Tibial artery (tissue), 4 donors: ENCODE measurements around the gene TSPAN32.

Experiments used
- DNase-seq, 2 donors: peaks; one replicate each; pipeline ENCODE4 v3.0.0-alpha.2; 2019
- H3K27ac ChIP-seq, 2 donors: fragments of 200-600 bp; sonication (generic) in 1 of 2; 1 replicate in 1 of 2; 2 replicates in 1 of 2; pipeline ENCODE4 v1.5.1; 2018 to 2019; ENCODE audit warnings: mild to moderate bottlenecking in 1 of 2
- H3K27me3 ChIP-seq, 2 donors: fragments of 200-600 bp; sonication (generic) in 1 of 2; one replicate each; pipeline versions ENCODE4 v1.5.1 to v1.6.0; 2016 to 2019
- H3K36me3 ChIP-seq, 3 donors: fragments of 200-600 bp; sonication (generic) in 2 of 3; one replicate each; pipeline ENCODE4 v1.5.1; 2016 to 2019; ENCODE audit warnings: mild to moderate bottlenecking in 2 of 3
- H3K4me1 ChIP-seq, 4 donors: fragments of 200-600 bp; sonication (generic) in 2 of 4; 1 replicate in 3 of 4; 2 replicates in 1 of 4; pipeline ENCODE4 v1.5.1; 2016 to 2019
- H3K4me3 ChIP-seq, 2 donors: fragments of 200-600 bp; sonication (generic) in 1 of 2; 1 replicate in 1 of 2; 2 replicates in 1 of 2; pipeline ENCODE4 v1.5.1; 2018 to 2019; ENCODE audit warnings: mild to moderate bottlenecking in 2 of 2
- H3K9me3 ChIP-seq, 3 donors: fragments of 200-600 bp; sonication (generic) in 1 of 3; one replicate each; pipeline ENCODE4 v1.5.1; 2016 to 2019
- intact Hi-C: fragments of 100-400 bp; cut with DNase I; formaldehyde crosslinking; loops from one replicate; pipeline ENCODE4 v1.15.0; 2023; ENCODE audit warnings: low total_unique reads
- TF ChIP-seq, protein P1 (sequence below), 2 experiments: fragments of 200-600 bp in 1 of 2; fragments of 450-650 bp in 1 of 2; IDR thresholded peaks; one replicate each; pipeline ENCODE4 v1.5.1; 2017 to 2019; ENCODE audit warnings: antibody characterized with exemption in 2 of 2, mild to moderate bottlenecking in 1 of 2, moderate library complexity in 1 of 2

Gene TSPAN32

DNA sequence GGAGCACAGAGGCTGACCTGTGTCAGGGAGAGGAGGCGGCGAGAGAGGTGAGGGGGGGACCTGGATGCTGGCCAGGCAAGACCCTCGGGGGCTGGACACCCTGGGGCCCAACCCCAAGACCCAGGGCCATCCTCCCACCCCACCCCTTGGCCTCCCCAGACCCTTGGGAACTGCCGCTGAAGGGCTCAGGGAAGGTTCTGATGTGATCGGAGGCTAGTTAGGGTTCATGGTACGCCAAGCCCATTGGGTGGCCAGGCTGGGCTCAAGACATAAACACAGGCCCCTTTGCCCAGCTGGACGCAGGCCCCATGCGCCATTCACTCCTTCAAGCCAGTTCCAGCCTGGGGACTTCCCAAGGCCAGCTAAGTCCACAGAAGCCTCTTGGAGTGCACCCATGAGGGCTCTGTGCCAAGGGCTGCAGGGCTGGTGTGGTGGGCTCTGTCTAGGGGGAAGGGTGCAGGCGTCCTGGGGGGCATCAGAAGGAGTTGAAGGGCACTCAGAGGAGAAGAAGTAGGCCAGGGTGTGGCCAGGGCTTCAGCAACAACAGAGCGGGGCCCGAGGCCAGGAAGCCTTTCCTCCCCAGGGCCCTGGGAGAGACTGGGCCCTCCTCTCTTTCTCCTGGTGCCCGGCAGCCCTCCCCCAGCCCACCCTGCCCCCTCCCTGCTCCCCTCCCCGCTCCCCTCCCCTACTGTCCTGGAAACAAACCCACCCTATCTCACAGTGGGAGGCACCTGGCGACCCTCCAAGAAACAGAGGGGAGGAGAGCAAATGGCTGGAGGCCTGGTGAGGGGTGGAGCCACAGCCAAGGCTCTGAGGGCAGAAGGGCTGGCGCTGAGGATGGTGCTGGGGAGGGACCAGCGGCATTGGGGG, 12.9 kb downstream of the TSPAN32 start:
- TF ChIP-seq, protein P1, sequence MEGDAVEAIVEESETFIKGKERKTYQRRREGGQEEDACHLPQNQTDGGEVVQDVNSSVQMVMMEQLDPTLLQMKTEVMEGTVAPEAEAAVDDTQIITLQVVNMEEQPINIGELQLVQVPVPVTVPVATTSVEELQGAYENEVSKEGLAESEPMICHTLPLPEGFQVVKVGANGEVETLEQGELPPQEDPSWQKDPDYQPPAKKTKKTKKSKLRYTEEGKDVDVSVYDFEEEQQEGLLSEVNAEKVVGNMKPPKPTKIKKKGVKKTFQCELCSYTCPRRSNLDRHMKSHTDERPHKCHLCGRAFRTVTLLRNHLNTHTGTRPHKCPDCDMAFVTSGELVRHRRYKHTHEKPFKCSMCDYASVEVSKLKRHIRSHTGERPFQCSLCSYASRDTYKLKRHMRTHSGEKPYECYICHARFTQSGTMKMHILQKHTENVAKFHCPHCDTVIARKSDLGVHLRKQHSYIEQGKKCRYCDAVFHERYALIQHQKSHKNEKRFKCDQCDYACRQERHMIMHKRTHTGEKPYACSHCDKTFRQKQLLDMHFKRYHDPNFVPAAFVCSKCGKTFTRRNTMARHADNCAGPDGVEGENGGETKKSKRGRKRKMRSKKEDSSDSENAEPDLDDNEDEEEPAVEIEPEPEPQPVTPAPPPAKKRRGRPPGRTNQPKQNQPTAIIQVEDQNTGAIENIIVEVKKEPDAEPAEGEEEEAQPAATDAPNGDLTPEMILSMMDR (IDR thresholded peaks at IDR 0.05), result no peak
- Histone ChIP-seq H3K4me1 (peaks cover 0 to 34% (median 25%) of the 10 kb centered on the region in 4 donors), H3K36me3 (no peaks in the 10 kb centered on the region), H3K27me3 (no peaks in the 10 kb centered on the region), H3K4me3 (peak overlapping the region; percentile 26 to 37), H3K27ac (peak overlapping the region; percentile 77 to 86), H3K9me3 (peaks cover 0 to 4% (median 0%) of the 10 kb centered on the region in 3 donors)
- peak; percentile 85 to 94 for DNase-seq
- intact Hi-C loops, result loop anchor here (10.0 kb wide), 1 partner anchor 460 kb away; no protein-coding TSS in a partner anchor

DNA sequence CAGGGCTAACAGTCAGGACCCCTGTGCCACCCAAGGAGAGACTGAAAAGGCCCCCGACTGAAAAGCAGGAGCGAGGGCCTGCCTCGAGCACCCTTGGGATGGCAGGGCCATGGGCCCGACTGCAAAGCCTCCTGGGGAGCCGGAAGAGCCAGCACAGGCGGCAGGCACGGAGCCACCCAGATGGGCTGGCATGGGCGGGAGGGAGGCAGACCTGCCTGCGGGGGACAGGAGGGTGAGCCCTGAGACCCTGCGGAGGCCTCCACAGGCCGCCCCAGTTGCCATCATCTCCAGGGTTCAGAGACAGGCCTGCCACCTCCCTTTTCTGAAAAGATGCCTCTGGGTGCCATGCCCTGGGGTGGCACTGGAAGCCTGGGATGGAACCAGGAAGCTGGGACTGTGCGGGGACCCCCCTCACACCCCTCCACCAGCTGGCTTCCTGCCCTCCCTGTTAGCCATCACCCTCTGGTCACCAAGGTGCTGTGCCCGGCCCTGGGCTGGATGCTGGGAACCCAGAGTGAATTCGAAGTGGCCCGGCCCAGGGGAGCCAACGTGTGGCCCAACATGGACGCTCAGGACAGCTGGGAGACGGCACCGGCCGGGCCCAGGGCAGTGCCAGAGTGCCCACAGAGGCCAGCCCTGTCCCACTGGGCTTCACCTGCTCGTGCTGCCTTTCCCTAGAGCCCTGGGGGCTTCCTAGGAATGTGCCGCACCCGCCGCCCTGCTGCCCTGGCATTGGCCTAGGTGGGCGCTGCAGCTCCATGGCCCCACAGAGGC, 13.8 kb downstream of the TSPAN32 start:
- Histone ChIP-seq H3K4me3 (peak overlapping the region; percentile 26 to 37), H3K27me3 (no peaks in the 10 kb centered on the region), H3K27ac (peak overlapping the region; percentile 77 to 86), H3K9me3 (peaks cover 0 to 4% (median 0%) of the 10 kb centered on the region in 3 donors), H3K4me1 (peaks cover 0 to 34% (median 25%) of the 10 kb centered on the region in 4 donors), H3K36me3 (no peaks in the 10 kb centered on the region)
- intact Hi-C loops, result loop anchor here (10.0 kb wide), 1 partner anchor 459 kb away; no protein-coding TSS in a partner anchor
- DNase-seq, result no peak
- TF ChIP-seq, protein P1 (IDR thresholded peaks at IDR 0.05), result no peak

DNA sequence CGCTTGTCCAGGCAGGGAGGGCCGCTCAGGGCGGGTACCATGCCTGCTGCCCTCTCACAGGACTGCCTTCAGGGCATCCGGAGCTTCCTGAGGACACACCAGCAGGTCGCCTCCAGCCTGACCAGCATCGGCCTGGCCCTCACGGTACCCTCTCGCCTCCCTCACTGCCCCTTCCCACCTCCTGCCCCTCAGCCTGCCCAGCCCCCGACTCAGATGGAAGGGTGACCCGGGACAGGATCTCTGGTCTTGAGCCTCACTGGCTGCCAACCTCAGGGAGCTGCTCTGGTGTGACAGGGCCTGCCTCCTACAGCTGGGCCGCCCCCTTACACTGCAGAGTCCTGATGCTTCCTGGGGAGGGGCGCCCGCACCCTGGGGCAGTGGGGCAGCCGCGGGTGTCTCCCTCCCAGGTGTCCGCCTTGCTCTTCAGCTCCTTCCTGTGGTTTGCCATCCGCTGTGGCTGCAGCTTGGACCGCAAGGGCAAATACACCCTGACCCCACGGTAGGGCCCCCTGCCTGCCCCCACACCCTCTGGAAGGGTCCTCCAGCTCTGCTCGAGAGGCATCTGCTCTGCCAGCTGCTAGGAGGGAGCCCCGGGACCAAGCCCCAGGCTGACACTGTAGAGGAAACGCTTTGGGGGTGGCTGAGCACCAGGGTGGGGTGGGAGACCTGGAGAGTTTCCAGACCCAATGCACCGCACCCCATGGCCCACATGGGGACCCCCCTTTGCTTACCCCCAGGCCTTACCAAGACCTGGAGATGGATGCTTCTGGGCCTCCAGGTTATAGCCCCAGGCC, 14.6 kb downstream of the TSPAN32 start:
- TF ChIP-seq, protein P1 (IDR thresholded peaks at IDR 0.05), result no peak
- Histone ChIP-seq H3K9me3 (peaks cover 0 to 4% (median 0%) of the 10 kb centered on the region in 3 donors), H3K36me3 (no peaks in the 10 kb centered on the region), H3K4me3 (no peak overlapping the region), H3K27me3 (no peaks in the 10 kb centered on the region), H3K4me1 (peaks cover 0 to 34% (median 25%) of the 10 kb centered on the region in 4 donors), H3K27ac (peak overlapping the region in 1 of 2 donors; percentile 86)
- no peak for DNase-seq
- intact Hi-C loops, result loop anchor here (10.0 kb wide), 1 partner anchor 458 kb away; no protein-coding TSS in a partner anchor

DNA sequence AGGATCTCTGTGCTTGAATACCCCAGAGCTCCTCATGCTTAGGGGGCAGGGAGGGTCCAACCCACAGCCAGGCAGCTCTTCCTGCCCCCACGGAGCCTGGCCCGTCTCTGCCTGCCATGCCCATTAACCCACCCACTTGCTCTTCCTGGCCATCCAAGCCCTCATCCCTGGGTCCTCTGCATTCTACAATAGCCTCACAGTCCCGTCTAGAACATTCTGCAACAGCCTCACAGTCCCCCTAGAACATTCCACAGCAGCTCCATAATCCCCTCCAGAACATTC, 15.1 kb downstream of the TSPAN32 start:
- TF ChIP-seq, protein P1 (IDR thresholded peaks at IDR 0.05), result no peak
- DNase-seq, result no peak
- intact Hi-C loops, result loop anchor here (10.0 kb wide), 1 partner anchor 458 kb away; no protein-coding TSS in a partner anchor
- H3K27ac ChIP-seq, result no peak overlapping the region
- H3K9me3 ChIP-seq, result peaks cover 0 to 4% (median 0%) of the 10 kb centered on the region in 3 donors
- H3K4me3 ChIP-seq, result no peak overlapping the region
- H3K27me3 ChIP-seq, result no peaks in the 10 kb centered on the region
- H3K36me3 ChIP-seq, result no peaks in the 10 kb centered on the region
- peaks cover 0 to 32% (median 24%) of the 10 kb centered on the region in 4 donors for H3K4me1 ChIP-seq
